ENCODE results near the gene SPPL3.

The SPPL3 gene

DNA sequence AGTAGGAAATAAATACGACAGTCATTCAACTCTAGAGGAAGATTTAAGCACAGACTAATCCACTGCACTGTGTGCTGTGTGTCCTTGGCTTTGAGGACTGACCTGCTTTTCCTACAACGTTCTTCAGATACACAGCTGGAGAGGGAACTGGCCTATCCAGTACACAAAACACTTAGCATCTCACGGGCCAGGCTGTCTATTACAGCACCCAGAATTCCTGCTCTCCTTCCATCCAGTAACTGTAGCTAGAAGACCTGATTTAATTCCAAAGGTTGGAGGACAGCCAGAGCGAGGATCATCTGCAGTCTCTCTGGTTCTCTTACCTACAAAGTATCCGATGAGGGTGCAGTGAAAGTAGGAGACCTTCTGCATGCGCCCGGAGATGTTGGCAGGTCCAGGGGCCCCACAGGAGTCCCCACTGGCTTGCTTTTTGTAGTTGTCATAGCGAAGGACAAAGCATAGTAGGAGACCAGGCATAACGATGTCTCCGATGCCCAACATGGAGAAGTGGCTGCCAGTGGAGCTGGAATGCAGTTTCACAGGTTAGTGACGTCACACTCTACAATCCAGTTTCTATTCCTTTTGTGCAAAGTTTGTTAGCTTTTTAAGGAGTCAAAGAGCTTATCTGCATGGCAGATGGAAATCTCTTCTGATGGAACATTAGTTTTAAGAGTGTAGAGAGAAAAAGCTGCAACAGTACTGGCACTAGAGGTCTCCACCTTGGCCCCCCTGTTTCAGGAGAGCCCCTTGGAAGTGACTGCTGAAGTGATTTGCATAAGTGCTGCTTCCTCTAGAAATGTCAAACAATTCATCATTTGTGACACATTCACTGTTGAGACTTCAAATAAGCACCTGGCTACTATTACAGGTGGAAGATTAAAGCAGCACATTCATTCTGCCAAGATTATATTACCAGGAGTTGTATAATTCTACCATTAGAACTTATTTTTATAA, 136.8 kb downstream of the SPPL3 start:
- DNase-seq, result no peak

DNA sequence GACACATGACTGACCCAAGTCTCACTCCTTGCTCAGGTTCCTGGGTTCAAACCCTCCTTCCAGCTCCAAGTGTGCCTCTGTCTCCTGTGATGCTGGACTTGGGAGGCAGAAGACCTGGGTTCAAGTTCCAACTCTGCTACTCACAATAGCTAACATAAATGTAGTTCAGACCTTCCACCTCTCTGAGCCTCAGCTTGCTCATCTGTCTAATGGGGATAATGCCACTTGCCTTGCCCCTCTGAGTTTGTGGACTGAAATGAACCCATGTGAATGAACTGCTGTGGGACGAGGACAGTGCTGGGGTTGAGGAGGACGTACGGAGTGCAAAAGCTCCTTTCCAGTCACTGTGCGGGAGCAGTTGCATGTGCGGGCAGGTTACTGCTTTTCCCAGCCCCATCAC, 137.6 kb downstream of the SPPL3 start:
- no peak for DNase-seq

DNA sequence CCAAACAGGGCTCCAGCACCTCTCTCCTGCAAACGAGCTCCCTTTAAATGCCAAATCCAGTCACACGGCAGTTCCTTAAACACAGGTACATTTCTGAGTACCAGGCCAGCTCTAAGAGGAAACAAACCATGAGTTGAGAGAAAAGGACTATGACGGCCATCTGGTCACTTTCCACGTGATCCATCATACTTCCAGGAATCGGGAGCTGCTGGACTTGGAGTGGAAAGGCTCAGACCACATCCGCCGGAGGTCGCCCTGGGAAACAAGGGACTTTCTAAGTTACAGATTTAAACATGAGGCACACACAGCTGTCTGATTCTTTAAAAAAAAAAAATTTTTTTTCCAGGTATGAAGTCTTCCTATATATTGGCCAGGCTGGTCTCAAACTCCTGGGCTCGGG, 139.3 kb downstream of the SPPL3 start:
- DNase-seq, result no peak

DNA sequence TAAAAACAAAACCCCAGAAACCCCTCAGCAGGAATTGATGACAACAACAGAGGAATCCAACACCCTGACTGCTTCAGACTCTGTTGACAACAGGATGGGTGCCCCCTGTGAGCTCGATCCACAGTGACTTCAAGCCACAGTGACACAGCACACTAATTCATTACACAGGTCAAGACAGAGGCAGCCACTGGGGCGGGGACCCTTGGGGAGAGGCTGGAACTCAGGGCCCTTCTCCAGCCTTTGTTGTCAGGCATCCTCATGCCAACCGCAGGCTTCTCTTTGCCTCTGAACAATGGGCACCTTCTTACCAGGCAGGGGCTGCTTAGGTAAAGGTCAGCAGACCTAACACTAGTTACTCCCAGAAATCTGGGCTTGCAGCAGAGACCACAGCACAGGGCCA, 140.9 kb downstream of the SPPL3 start:
- no peak for DNase-seq

DNA sequence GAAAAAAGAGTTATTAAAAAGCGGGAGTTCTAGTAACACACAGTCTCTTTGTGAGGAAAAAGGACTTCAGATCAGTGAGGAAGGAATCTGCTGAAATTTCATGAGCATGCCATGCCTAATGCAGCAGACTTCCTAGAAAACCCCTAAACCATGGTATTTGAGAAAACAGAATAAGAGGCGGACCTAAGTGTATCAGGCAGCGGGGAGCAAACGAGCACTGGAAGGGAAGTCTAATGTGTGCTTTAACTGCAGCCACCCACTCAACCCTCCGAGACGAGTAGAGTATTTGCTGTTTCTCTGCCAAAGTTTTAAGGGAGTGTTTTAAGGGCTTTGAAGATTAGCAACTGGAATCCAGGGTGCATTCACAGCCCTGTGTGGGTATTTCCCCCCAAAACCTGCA, 142.1 kb downstream of the SPPL3 start:
- DNase-seq, result no peak

DNA sequence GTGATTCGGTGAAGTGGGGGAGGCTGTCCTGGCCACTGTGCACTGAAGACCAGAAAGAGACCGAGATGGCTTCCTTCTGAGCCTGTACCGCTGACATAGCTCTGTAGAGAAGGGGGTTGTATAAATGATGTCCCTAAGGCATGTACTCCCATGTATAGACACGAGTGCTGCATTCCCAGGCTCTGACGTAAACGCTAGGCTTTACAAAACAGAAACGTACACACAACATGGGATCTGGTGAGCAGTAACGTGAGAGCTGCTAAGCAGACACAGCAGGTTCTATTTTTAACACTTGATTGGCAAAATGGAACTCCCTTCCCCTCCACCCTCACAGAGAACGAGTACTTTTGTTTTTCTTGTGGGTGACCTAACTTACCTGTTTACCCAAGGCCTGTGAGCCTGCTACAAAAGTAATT, 142.6 kb downstream of the SPPL3 start:
- DNase-seq, result no peak

DNA sequence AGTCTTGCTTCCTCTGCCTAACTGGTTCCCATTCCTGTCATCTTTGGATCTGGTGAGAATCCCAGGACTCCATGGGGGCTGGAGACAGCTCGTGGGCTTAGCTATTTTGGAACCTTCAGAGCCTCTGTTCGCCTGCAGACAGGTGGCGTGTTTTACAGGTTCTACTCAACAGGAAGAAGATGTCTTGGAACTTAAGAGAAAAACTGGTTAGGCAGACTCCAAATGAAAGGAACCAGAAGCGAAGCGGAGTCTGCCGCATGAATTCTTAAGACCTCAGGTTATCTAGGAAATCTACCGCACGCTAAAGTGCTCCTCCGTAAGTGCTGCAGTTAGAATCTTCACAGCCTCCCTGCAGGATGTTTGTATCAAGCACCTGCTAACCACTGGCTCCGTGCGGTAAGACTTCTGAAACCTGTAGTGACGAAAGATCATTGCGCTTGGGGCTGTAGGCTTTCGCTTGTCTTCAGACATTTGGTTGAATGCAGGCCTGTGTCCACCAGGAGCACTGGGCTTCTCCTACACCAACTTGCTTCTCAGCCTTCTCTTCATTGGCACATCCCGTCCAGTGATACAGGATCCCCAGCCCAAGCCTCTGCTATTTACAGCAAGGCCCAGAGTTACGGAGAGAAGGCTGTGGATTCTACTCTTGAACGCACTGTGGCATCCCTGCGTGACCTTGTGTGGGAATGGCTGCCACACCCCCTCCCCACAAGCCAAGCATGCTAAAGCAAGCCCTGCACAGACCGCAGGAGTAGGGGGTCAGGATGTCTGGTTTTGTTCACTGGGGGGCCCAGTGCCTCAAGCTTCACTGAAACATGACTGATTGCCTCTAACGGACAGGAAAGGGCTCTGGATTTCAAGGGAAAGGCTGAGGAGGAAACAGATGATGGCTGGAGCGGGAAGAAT, 143.6 kb downstream of the SPPL3 start:
- no peak for DNase-seq

DNA sequence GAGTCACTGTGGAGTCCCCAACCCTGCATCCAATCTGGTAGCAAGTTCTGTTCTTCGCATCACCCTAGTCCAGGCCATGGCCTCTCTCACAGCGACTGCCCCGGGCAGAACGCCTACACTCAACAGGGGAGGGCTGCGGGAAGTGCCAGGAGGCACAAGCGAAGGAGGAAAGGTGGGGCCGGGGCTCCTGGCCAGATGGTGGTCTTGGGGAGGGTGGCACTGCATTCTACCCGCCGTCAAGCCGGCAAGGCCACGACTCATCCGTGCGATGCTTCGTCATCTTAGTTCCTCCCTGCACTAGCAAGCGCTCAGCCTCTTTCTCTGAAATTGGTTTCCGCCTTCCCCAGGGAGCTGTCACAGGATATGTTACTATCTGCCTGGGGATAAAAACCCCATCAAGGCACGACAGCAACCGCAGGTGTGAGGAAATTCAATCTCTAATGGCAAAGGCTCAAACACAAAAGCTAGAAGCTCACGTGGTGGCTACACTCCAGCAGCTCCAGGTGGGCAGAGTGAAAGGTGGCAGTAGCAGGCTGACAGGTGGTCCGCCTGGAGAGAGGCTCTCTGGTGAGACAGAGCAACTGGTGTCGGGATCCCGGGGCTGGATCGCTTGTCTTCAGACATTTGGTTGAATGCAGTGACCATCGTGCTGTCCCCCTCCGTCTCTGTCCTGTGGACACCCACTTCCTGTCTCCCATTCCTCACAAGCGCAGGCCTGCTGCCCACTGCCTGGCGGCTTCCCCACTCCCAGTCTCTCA, 144.4 kb downstream of the SPPL3 start:
- no peak for DNase-seq

DNA sequence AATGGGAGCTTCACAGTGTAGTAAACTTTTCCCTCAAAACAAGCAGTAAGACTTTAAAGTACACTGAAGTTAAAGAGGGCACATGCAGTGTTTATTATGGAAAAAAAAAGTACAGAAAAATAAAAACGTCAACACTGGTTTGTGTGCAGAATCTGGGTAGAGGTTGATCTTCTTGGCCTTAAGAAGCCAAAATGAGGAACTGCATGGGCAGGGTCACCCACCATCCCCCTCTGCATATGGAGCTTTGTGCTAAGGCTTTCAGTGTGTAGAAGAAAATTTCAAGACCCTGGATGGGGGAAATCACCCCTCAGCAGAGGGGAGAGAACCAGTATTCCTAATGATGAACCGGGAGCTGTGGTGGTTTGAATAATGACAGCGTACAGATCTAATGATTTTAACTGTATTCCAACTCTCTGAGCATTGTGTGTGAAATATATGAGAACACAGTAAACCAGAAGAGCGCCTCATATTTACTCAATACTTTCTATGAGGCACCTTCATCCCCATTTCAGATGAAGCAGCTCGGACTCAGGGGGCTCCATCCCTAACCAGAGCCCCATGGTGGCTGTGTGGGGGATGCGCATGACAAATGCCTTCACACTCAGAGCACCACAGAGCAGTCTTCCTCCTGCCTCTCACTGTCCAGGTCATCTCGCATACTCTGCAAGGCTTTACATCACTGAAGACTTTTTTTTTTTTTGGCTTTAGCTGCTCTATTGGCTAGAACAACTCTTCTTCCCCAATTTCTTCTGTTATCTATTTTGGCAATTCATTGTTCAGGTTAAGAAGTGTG, 145.2 kb downstream of the SPPL3 start:
- no peak for DNase-seq

DNA sequence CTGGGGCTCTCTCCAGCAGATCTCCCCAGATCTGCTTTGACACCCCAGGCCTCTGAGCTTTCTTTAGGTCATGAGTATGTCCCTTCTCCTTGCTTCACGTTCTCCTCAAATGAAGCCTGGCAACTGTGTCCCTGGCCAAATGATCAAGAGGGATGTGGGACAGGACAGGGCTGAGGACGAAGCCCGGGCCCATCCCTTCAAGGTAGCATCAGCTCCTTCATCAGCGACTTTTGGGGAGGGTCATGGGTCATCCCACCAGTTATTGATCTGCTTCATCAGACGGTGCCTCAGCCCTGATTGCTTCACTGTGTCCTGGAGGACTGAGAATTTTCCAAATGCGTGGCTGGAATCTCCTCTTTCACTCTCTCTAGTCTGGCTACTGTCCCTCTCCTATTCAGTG, 146.2 kb downstream of the SPPL3 start:
- DNase-seq, result no peak

DNA sequence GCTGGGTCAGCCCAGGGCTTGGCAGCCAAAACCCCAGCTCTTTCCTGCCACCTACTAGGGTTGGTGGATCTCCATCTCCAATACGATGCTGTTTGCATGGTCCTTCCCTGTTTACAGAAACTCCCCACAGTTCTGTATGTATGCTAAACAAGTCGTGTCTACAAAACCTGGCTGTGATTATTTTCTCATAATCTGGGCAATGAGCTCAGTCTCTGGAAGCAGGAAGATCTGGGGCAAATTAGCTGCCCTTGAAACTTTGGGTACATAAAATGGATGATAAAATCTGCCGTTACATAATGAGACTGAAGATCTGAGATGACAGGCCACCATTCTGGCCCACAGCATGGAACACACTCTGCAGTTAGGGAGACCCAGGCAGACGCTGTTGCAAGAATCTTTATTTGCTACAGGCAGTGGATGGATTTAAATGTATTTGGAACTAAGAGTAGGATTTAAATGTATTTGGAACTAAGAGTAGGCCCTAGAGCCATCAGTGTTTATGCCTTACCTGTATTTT, 146.9 kb downstream of the SPPL3 start:
- no peak for DNase-seq

DNA sequence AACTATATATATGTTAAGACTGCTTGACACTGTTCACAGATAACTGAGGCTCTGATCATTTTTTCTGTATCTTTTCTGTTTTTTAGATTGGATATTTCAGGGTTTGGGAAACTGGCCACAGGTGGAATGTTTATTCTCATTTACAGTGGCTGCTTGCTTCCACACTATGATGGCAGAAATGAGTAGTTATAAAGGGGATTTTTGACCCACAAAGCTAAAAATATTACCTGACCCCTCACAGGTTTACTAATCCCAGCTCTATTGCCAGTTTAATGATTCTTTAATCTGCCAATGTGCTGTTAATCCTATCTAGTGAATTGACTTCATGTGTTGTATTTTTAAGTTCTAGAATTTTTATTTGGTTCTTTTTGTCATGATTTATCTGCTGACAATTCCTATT, 148.9 kb downstream of the SPPL3 start:
- DNase-seq, result no peak

DNA sequence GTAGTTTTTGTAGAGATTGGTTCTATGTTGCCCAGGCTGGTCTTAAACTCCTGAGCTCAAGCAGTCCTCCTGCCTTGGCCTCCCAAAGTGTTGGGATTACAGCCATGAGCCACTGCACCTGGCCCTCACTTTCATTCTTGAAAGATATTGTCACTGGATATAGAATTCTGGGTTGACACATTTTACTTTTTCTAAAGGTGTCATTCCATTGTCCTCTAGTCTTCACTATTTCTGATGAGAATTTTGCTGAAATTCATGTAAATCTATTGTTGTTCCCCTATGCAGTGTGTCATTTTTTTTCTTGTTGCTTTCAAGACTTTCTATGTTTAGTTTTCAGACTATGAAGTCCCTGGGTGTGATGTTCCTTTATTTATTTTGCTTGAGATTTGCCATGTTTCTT, 149.4 kb downstream of the SPPL3 start:
- no peak for DNase-seq

DNA sequence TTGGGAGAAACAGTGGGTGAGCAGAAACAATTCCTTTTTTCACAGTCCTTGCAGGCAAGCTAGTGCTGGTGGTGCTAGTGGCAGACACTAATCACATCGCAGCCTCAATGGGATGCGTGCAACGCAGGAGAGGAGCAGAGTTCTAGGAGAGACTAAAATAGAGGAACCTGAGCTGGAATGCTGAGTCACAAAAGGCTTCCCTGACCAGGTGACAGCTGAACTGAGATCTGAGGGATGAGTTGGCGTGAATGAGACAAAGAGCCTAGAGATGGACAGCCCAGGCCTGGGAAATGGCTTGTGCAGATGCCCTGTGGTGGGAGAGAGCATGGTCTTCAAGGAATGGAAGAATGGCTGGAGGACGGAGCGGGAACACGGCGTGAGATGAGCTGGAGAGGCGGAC, 152.8 kb downstream of the SPPL3 start:
- DNase-seq, result no peak

DNA sequence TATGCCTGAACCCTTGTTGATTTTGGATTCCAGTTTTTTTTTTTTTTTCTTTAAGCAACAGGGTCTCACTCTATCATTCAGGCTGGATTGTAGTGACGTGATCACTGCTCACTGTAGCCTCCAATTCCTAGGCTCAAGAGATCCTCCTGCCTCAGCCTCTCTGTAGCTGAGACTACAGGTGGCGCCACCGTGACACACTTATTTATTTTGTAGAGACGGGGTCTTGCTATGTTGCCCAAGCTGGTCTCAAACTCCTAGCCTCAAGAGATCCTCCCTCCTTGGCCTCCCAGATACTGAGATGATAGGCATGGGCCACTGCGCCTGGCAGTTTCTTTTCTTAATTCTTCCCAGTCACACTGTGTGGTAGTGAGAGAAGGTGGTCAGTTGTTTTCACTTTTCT, 153.4 kb downstream of the SPPL3 start:
- no peak for DNase-seq

DNA sequence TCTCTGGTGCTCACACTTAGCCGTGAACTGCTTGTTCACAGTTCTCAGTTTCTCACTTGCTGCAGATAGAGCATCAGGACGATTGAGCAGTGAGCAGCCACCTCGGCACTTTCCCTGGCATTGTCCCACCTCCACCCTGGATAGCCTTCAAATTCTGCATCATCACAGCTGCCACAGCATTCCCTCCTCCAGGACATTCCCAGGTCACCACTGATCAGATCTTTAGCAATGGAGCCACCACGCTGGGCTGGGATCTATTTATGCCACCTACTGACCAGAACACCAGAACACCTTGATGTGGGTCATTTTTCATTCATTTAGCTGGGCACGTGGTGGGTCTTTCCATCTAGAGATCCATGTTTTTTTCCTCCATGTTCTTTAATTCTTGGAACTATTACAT, 154.9 kb downstream of the SPPL3 start:
- no peak for DNase-seq

DNA sequence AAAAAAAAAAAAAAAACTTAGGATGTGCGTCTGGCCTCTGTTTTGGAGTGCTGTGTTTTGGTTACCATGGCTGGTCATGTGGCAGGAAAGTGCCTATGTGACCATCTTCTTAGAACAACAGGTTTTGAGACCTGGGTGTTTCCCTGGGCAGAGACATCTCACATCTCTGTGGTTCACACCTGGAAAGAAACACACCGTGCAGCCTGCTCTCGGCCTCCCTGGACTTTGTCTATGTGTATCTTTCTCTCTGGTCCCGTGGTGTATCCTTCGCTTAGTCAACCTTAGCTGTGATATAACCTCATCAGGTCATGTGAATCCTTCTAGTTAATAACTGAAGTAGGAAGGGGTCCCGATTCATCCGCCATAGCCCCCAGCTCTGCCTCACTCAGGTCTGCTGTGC, 155.9 kb downstream of the SPPL3 start:
- no peak for DNase-seq

DNA sequence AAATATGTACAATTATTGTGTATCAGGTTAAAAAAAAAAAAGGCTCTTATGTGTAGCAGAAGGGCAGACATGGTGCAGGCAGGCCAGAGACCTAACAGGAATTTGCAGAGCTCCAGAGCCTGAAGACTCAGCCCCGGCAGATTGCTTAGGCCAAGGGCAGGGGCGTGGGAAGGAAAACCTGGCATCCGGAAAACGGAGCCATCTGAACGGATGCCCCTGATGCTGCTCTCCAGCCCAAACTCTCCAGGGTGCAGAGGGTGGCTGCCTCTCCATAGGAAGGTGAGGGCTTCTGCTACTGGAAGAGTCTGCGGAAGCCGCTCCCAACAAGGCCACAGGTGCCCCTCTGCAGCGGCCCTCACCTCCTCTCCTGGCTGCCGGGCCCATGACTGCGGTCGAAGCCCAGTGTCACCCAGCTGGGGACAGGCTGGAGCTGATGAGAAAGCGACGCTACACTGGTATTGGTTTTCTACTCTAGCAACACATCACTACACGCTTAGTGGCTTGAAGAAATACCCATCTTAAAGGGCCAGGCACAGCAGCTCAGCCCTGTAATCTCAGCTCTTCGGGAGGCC, 159.2 kb downstream of the SPPL3 start:
- DNase-seq, result no peak

DNA sequence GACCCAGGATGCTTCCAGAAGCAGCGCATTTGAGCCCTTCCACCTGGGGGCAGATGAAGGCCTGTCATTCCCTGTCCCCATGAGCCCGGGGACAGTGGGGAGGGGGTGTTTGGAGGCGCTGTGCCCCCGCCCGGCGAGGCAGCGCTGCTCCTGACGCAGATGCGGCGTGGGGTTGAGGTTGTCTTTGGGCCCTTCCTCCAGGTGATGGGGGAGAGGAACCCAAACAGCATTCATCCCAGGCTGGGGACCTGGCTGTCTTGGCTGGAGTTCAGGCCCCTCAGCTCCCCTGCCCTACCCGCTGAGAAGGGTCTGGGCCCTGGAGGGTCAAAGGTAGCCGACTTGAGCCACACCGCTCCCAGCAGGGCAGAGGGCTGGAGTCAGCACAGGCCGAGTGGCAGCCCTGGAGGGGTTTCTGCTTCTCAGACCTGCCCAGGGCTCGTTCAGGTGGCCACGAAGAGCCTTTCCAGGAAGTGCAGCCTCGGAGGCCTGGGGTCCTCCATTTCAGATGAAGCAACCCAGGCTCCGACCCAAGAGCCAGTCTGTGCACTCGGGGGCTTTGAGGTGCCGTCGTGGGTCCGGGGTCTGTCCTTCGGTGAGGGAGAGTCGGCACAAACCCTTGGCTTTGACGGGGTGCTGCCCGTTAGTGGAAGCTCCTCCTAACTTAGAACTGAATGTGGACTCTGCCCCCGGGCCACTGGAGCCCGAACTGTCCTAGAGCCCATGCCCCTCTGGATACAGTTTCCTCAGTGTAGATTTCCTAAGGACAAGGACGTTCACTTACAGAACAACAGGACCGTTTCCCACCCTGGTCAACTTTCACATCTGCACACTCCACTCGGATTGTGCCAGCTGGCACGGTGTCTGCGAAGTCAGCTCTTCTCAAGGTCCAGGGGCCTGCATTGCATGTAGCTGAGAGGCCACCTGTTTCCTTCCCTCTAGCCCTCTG, 162.4 kb downstream of the SPPL3 start:
- no peak for DNase-seq

DNA sequence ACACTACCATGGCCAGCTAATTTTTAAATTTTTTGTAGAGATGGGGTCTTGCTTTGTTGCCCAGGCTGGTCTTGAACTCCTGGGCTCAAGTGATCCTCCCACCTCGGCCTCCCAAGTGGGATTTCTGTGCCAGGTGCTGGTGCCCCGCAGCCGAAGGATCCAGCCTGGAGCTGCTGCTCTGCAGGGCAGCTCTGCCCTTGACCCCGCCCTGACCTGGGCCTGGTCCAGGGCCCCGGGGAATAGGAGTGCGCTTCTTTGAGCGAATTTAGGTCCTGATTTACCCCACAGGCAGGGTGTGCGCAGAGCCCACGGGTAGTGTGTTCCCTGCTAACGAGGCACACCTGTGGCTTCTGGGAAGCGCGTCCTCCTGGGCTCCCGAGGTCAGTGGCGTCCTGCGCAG, 163.3 kb downstream of the SPPL3 start:
- no peak for DNase-seq
